Heart left ventricle (tissue), 13 donors: ENCODE data around the gene TP53AIP1.

Source experiments
- POLR2A ChIP-seq, 2 donors: fragments of 450-650 bp; IDR thresholded peaks; one replicate each; pipeline ENCODE4 v1.6.1; 2017; ENCODE audit warnings: antibody characterized with exemption in 2 of 2, mild to moderate bottlenecking in 2 of 2, moderate library complexity in 2 of 2
- TF ChIP-seq, protein P1 (sequence below), 12 donors: fragments of 200-600 bp; sonication (generic) in 4 of 12; IDR thresholded peaks; one replicate each; pipeline versions ENCODE4 v1.5.0 to v1.8.0; 2018 to 2022; ENCODE audit warnings: antibody characterized with exemption in 12 of 12, mild to moderate bottlenecking in 5 of 12
- donor health status: ischemic (EF 13 %, LVEDD 7.1; RV severe dilation, severe dysfunction).
- donor health status: DM: no; HTN: yes; CAD: no.
- donor health status: DM: no; HTN: no; CAD: no.
- donor health status: ischemic (EF 25% LVEDD 6.9; RV normal size, moderate dysfunction).
- donor health status: ischemic (EF 25% LVEDD 5.7; RV mildly dilated, moderate dysfunction).
- donor health status: ischemic (EF 35%, LVEDD 5.7; RV mildly dilated, moderate dysfunction).
- donor health status: nonischemic (EF 11% LVEDD 7.7; RV severe dilation, severe dysfunction).
- donor health status: DM: yes; HTN: yes; CAD: no.
- donor health status: PGD.
- donor health status: ischemic (EF 29% LVEDD 5.4; RV normal size, mild dysfunction).
- donor health status: nonischemic (EF 23%, LVEDD 6.1; RV moderate dilation, normal function).

GRCh38 chr11:128970598-128971190 lies 28.0 kb upstream of the TP53AIP1 start:
- TF ChIP-seq, protein P1, sequence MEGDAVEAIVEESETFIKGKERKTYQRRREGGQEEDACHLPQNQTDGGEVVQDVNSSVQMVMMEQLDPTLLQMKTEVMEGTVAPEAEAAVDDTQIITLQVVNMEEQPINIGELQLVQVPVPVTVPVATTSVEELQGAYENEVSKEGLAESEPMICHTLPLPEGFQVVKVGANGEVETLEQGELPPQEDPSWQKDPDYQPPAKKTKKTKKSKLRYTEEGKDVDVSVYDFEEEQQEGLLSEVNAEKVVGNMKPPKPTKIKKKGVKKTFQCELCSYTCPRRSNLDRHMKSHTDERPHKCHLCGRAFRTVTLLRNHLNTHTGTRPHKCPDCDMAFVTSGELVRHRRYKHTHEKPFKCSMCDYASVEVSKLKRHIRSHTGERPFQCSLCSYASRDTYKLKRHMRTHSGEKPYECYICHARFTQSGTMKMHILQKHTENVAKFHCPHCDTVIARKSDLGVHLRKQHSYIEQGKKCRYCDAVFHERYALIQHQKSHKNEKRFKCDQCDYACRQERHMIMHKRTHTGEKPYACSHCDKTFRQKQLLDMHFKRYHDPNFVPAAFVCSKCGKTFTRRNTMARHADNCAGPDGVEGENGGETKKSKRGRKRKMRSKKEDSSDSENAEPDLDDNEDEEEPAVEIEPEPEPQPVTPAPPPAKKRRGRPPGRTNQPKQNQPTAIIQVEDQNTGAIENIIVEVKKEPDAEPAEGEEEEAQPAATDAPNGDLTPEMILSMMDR (IDR thresholded peaks at IDR 0.05) = no peak
- no peak for TF ChIP-seq POLR2A (IDR thresholded peaks at IDR 0.05)
